Myocyte (in vitro differentiated cells): ENCODE data around the gene ARMC7. TPM values are rescaled to one million over a fixed set of nuclear protein-coding genes. Genes with fewer than 3 reads are reported as not detected.
"Not testable (repeated sequence)": the region's sequence is repeated elsewhere in the genome, so short reads cannot be mapped to it uniquely, and the experiment has no call there.

Experiments used
- DNase-seq: peaks from one replicate; pipeline ENCODE4 v3.0.0-alpha.2; 2012; ENCODE audit warnings: low read depth
- polyA plus RNA-seq: library from polyadenylated mRNA; unstranded; fragments of >200 nt; gene quantifications from one replicate; pipeline ENCODE4 v1.2.1, GENCODE V29; 2012; ENCODE audit warnings: missing spikeins
- total RNA-seq: library from RNA; depleted of rRNA; stranded (reverse); fragments of >200 nt; gene quantifications from 2 replicates; pipeline ENCODE4 v1.2.3, GENCODE V29; 2014

ARMC7 gene
- total RNA-seq, result 3.6 and 4.4 TPM in 2 replicates
- polyA plus RNA-seq, result 11.9 TPM

DNA sequence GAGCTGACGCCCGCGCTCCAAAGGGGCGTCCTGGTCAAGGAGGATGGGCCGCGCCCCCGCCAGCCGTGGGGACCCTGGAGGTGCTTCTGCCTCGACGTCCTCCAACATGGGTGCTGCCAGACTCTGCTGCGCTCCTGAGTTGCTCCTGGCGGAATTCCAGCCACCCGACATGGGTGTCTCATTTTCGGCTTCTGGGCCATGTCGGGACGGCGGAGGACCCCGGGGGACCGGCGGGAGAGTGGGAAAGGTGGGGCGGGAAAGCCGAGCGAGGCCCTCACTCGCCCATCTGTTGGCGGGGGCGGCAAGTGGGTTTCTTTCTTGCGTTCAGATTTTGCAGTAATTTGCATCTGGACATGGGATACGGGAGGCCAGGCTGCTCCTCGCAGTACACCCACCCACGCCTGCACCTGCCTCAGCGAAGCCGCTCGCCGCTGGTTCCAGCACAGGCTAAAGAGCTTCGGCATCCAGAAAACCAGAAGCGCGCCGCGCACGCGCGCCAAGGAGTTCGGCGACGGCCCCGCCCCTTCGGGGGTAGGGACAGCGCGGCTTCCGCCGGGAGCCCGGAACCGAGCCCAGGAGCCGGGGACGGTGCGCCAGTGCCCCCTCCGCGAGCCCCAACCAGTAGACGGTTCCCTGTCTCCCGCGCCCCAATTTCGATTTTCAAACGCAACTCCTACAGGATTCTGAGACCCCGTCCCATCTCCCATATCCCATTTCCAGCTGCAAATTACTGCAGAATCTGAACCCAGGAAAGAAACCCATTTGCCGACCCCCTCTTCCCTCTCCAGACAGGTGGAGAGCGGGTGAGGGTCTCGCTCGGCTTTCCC lies at the start of gene ARMC7:
Gene ARMC7, plus strand, starts transcription at position 563 of the 827 bp plus-strand sequence. CDS start 320 bp downstream, outside the sequence.
- peak; percentile 89 for DNase-seq

DNA sequence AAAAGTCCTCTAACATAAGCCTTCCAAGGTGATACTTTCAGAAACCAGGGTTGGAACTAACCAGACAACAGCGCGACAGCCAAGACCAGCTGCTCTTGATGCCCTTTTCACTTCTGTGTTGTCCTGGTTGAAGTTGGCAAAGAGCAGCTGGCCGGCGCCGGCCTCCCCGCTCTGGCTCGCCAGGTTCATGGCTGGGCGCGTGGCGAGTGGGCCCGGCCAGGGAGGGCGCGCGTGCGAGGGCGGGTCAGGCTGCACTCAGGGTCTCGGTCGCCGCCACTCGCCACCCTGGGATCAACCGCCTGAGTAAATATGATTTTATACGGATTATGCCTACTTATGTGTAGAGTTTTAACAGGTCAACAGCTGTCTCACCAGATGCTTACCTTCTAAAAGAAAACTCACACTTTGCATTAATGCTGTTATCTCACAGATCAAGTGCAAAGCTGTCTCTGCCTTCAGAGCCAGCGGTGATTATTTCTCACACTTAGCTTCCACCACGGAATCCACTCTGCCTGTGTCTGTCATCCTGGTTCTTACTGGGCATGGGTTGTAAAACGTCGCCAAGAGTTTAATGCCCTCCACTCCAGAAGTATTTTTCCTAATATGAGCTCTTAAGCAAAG lies 49.2 kb upstream of the ARMC7 start:
- peak; percentile 67 for DNase-seq

DNA sequence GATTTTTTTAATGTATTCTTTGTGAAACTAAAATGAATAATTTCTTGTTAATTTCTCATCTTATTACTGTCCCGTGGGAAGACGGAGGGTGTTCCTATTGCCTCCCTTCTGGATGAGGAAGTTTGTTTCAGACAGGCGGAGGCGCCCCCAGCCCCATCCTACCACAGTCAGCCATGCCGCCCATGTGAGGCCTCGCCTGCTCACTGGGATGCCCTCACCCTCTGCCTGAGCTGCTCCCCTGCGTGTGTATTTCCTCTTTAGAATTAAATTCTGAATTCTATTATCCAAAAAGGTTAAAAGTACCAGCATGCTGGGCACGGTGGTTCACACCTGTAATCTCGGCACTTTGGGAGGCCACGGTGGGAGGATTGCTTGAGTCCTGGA lies 48.7 kb upstream of the ARMC7 start:
- DNase-seq, result no peak

DNA sequence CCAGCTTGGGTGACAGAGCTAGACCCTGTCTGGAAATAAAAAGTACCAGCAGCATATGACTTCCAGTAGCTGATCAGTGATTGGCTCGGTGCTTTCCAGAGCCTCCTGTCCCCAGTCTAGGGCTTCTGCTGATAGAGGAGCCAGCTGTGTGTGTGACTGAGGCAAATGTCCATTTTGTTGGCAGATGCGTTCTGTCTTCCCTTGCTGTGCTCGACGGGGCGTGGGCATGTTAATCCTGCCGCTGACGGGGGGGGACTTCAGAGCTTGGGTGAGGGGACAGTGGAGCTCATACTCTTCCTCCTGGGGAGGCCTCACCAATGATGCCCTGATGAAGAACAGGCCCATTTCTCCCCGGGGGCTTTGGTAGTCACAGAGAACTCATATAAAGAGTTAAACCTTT lies 48.2 kb upstream of the ARMC7 start:
- DNase-seq, result no peak

DNA sequence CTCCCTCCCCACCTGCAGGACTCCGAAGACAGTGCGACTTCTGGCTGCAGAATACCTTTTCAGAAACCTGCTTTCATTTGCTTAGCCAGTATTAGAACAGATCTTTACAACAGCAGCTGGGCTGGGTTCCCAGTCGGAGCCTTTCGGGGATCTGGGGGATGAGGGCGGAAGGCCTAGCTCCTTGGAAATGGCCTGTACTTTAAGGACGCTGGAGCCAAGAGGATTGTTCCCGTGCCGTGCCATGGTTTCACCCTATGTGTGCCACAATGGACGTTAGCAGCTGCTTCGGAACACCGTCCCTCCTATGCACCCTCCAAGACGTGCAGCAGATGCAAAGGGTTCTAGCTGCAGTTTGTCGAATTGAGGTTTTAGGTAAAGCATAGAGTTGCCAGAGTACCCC lies 46.6 kb upstream of the ARMC7 start:
- no peak for DNase-seq

DNA sequence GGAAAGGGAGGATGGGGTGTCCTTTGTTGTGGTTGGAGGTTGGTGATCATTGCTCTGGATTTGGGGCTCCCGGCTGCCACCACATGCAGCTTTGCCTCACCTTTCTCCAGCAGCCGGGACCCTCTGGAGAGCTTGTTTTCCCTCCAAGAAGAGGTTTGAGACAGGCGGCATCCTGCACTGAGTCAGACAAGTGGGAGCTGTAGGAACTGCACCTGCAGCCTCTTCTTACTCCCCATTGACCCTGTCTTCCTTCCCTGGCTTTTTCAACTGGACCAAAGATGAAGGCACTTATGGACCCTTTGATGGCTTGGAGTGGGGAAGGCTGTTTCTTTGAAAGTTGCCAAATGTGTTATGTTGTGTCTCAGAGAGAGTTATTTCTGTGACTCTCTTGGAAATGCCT lies 46.1 kb upstream of the ARMC7 start:
- DNase-seq, result no peak

DNA sequence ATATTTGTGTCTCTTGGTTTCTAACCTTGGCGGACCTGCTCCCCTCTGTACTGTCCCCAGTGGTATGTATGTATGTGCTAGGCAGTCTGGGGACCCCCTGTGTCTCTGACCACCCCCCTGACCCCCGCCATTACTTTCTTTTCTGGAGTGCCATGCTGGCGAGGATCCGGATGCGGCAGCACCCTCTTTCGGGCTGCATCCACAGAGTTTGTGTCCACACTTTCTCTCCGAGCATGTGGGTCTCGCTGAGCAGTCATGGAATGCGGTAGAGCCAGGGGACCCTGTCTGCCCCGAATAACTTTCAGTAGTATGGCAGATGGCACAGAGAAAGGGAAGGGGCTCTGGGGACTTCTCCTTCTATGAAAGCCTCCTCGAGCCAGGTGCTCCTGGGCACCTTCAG lies 45.7 kb upstream of the ARMC7 start:
- DNase-seq, result no peak

DNA sequence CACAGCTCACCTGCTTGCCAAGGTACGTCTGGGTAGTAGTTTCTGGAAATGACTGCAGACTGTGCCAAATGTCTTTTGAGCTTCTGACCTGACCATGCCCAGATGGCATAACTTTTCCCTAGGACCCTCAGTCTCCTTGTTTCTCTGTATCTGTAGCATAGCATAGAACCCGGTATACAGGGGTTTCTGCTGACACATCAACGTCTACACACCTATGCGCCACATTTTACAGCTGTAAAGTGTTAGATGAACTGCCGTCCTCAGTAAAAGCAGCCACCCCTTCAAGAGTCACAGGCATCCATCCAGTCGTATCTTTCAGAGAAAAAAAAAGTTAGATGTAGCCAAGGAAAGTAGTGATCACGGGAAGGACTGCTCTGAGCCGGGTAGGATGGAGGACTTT lies 45.3 kb upstream of the ARMC7 start:
- no peak for DNase-seq

DNA sequence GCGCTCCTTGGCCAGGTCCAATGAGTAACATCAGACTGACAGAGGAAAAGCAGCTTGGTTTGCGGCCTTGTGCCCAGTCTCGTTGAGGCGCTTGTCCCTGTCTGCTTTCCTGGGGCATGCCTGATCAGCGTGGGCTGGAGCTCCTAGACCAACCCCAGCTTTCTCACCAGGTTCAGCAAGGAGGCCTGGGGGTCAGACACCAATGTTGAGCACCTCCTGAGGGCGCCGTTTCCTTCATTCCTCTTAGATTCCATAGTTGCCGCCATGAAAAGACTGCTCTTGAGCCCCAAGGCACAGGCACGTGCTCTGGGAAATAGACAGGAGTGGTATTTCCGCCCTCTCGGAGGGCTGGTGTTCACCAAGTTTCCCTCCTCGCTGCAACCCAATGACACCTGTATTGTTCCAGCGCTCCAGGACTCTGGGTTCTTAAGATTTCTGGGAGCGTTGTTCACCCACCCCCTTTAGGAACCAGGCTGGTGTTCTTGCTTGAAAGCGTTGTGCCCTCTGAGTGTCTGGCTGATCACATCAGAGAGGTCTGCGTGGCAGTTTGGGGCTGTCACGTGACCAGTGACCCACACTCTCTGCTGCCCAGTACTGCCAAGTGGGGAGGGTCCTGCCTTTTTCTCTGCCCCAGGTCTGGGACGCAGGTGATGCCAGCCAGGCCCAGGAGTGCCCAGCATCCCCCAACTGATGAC lies 44.8 kb upstream of the ARMC7 start:
- DNase-seq, result no peak

DNA sequence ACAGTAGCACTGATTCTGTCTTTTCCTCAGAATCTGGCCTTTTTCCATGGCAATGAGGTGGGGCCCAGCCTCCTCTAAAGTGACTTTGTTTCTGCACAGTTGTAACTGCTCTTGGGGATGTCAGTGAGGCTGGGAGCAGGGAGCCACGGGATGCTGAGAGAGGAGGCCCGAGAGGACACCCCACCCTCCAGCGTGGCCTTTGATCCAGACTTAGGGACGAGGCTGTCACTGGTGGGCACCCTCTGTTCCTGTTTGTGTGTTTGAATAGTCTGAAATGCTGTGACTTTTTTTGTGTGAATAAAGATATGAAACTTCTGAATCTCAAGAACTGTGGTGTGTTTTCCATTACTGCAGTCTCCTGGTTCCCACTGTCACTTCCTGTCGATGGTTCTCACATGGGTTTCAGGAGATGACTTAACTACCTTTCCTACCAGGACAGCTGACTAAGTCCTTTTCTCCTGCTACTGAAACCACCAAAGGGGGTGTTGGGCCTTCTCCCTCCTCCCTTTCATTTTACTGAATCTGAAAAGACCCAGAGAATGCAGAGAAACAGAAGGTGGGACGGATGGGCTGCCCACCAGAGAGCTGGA lies 44.1 kb upstream of the ARMC7 start:
- DNase-seq, result no peak

DNA sequence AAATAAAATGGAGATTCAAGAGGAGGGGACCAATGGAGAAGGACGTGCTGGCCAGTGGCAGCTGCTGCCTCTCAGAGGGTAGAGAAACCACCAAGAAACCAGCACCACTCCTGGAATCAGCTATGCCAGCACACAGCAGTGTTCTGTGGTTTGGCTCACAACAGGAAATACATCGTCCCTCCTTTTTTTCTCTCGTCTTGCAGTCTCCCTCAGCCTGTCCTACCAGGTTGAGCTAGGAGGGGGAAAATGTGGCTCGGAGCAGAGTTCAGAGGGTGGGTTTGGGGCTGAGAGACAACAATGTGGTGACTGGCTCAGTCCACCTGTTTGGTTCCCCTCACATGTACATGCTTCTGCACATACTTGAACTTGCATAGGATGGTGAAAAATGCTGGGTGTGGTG lies 41.9 kb upstream of the ARMC7 start:
- peak; percentile 98 for DNase-seq

DNA sequence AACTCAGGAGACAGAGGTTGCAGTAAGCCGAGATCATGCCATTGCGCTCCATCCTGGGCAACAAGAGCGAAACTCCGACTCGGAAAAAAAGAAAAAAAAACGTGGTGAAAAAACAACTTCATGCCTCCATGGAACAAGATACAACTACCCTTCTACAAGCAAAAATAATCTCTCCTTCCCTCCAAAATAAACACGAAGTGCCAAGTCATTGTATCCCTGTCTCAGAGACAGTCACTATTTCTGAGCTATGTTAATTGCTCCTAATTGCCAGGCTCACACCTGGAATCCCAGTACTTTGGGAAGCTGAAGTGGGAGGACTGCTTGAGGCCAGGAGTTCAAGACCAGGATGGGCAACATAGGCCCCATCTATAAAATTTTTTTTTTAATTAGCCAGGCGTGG lies 41.0 kb upstream of the ARMC7 start:
- no peak for DNase-seq

DNA sequence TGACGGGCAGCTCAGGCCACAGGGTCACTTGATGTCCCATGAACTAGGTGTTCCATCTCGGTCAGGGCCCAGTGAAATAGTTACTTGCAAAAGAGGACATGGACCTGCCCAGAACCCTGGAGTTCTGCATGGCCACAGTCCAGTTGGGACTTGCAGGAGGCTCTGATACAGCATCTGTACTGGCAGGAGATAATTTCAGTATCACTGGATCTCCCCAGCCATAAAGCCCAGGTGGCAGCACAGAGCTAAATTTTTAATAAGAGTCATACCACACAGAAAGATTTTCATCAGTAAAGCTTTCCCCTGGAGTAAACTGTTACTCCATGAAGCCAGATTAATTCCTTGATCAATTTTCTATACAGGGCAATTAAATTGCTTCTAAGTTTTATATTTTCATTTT lies 40.0 kb upstream of the ARMC7 start:
- peak; percentile 62 for DNase-seq

DNA sequence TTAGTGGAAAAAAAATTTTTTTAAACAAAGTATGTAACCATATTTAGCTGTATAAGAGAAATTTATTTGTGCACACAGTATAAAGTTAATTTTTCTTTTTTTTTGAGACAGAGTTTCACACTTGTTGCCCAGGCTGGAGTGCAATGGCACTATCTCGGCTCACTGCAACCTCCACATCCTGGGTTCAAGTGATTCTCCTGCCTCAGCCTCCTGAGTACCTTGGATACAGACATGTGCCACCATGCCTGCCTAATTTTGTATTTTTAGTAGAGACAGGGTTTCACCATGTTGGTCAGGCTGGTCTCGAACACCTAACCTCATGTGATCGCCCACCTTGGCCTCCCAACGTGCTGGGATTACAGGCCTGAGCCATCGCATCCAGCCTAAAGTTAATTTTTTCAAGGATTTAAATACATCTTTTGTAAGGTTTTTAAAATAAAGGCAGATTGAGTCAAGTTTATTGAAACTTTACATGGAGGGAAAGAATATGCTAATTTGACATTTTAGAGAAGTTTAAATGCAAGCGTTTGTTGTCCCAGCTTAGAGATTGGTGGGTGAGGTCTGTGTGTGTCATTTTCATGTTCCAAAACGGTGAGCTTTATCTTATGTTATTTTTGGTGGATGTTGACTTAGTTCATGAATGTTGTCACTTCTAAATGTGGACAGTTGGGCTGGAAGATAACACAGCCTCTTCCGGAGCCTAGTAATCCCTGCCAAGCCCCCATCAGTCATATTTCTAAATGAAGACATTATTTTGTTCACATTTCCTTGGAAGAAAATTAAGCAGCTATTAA lies 38.1 kb upstream of the ARMC7 start:
- peak; percentile 72 for DNase-seq

DNA sequence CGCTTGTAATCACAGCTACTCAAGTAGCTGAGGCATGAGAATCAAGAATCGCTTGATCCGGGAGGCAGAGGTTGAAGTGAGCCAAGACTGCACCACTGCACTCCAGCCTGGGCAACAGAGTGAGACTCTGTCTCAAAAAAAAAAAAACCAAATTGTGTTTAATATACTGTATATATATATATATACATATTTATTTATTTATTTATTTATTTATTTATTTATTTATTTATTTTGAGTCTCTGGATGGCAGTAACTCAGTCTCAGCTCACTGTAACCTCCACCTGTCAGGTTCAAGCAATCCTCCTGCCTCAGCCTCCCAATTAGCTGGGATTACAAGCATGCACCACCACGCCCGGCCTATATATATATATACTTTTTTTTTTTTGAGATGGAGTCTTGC lies 36.9 kb upstream of the ARMC7 start:
- DNase-seq, result not testable (repeated sequence)

DNA sequence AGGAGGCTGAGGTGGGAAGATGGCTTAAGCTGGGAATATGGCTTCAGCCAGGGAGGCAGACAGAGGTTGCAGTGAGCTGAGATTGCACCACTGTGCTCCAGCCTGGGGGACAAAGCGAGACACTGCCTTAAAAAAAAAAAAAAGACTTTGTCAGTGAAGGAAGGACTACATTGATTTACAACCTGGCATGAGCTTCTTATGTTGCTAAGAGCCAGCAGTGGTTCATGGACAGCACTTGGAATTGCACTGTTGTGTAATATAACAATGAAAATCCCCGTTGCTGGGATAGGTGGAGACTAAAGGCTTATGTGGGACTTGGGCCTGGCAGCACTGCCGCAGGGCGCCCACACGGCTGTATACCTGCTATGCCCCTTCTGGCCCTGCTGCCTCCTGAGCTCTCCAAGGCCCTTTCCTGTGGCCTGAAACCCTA lies 36.1 kb upstream of the ARMC7 start:
- no peak for DNase-seq

DNA sequence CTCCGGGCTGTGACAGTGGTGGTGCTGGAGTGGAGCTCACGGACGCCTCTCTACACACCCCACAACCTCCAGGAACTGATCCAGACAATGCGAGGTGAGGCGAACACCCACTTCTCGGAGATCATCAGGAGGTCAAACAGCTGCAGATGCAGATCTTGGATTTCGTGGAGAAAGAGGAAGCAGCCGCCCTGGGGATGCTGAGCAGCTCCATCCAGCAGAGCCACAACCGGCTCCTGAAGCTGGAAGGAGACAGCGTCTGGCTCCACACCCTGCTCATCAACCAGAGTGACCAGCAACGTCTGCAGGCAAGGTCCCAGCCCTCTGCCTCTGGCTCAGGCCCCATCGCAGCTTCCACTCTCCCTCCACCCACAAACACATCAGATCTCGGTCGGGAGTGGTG lies 35.2 kb upstream of the ARMC7 start:
- no peak for DNase-seq

DNA sequence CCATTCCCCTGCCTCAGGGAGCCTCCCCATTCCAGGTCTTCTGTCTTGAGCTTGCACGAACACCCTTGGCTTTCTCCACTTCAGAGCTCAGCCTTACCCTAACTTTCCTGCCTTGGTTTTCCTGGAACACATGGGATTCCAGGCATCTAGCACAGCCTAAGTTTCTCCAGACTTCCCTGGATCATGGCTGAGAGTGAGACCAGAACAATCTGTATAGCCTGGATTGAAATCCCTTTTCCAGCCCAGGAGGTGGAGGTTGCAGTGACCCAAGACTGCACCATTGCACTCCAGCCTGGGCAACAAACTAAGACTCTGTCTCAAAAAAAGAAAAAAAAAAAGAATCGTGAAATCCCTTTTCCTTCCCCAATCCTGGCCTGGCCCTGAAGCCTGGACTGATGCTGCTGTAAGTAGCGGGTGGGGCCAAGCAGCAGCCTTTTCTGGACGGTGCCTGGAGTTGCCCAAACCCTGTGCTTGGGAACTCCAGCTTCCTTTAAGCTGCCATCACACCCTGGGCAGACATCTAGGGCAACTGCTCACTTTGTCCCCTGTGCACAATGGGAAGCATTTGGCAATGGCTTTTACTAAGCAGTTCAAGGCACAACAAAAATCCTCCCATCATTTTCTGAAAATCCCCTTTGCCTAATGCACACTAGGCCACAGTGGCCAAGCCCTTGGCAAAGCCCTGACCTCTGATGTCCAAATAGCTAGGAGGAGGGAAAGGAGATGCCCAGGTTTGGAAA lies 34.0 kb upstream of the ARMC7 start:
- no peak for DNase-seq

DNA sequence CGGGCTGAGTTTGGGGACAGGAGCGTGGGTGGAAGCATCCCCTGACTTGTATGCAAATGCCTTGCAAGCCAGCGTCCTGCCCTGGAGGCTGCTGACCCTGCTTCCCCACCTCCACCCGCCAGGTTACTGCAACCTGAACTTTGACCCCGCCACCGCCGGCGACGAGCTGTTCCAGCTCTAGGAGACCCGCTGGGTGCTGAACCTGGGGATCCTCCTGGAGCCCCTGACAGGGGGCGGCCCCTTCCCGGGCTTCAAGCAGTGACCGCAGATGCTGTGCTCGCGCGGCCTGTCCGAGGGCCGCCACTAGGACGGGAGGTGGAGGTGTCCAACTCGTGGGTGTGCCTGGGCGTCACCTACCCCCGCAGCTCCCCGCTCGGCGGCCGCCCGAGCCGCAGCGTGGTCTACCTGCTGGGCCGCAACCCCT lies 32.7 kb upstream of the ARMC7 start:
- DNase-seq, result no peak
